Measurements from ENCODE around the gene PPY.

DNA sequence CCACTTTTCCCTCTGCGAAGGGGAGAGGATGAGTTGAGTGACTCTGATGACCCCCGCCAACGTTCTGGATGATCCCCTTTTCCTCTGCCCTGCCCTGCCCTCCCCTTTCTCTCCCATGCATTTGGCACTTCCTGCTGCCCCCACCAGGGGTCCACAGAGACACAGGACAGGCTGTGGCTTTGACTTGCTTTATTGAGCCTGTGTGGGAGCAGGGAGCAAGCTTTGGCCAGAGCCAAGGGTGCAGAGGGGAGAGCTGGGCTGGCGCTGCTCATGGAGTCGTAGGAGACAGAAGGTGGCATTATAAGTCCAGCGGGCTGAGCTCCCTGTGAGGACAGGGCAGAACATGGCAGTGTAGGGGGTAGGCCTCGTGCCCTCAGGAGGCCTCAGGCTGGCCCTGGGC, 1.6 kb downstream of the PPY start:
- TF ChIP-seq, protein P1, sequence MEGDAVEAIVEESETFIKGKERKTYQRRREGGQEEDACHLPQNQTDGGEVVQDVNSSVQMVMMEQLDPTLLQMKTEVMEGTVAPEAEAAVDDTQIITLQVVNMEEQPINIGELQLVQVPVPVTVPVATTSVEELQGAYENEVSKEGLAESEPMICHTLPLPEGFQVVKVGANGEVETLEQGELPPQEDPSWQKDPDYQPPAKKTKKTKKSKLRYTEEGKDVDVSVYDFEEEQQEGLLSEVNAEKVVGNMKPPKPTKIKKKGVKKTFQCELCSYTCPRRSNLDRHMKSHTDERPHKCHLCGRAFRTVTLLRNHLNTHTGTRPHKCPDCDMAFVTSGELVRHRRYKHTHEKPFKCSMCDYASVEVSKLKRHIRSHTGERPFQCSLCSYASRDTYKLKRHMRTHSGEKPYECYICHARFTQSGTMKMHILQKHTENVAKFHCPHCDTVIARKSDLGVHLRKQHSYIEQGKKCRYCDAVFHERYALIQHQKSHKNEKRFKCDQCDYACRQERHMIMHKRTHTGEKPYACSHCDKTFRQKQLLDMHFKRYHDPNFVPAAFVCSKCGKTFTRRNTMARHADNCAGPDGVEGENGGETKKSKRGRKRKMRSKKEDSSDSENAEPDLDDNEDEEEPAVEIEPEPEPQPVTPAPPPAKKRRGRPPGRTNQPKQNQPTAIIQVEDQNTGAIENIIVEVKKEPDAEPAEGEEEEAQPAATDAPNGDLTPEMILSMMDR (IDR thresholded peaks at IDR 0.05; ENCODE audit: low read length) = peak; percentile 51
- no peak for TF ChIP-seq EZH2 (optimal IDR thresholded peaks at IDR 0.05; ENCODE audit: low read depth, low read length)
- no peak for TF ChIP-seq EZH2phosphoT487 (IDR thresholded peaks at IDR 0.05; ENCODE audit: low read length)

Data from MM.1S (cell line).